ENCODE measurements around the gene EHHADH.

EHHADH gene

DNA sequence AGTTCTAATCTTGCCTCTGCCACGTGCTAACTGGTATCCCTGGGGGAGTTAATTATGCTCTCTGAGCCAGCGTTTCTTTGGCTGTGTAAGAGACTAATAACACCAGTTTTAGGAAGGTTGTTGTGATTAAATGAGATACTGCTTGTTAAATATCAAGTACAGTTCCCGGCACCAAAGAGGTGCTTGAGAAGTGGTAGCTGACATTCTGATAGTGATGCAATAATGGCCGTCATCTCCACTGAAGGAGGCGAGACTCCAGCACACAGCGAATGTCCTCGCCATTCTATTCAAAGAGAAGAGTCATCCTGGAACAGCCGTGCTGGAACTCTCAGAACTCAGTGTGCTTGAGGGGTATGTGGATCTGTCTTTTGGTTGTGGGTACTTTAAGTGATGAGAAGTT is 91.2 kb downstream of the EHHADH start:
- no peaks in the 10 kb centered on the region for H4K20me1 ChIP-seq (ENCODE audit: insufficient read depth, low read length)
- no peaks in the 10 kb centered on the region for H3K9me3 ChIP-seq (ENCODE audit: low read length)
- H3K4me3 ChIP-seq (ENCODE audit: low read depth, low read length, poor library complexity, severe bottlenecking) = no peak overlapping the region
- no peaks in the 10 kb centered on the region for H3K4me1 ChIP-seq (ENCODE audit: insufficient read depth, low read length, severe bottlenecking)
- TF ChIP-seq EZH2 (IDR thresholded peaks at IDR 0.05; ENCODE audit: borderline replicate concordance, low read length) = no peak
- TF ChIP-seq, protein P1, sequence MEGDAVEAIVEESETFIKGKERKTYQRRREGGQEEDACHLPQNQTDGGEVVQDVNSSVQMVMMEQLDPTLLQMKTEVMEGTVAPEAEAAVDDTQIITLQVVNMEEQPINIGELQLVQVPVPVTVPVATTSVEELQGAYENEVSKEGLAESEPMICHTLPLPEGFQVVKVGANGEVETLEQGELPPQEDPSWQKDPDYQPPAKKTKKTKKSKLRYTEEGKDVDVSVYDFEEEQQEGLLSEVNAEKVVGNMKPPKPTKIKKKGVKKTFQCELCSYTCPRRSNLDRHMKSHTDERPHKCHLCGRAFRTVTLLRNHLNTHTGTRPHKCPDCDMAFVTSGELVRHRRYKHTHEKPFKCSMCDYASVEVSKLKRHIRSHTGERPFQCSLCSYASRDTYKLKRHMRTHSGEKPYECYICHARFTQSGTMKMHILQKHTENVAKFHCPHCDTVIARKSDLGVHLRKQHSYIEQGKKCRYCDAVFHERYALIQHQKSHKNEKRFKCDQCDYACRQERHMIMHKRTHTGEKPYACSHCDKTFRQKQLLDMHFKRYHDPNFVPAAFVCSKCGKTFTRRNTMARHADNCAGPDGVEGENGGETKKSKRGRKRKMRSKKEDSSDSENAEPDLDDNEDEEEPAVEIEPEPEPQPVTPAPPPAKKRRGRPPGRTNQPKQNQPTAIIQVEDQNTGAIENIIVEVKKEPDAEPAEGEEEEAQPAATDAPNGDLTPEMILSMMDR (IDR thresholded peaks at IDR 0.05; ENCODE audit: low read length) = no peak
- no peak overlapping the region for H3K27ac ChIP-seq (ENCODE audit: low read depth, low read length, poor library complexity, severe bottlenecking)
- no peak overlapping the region for H3K4me2 ChIP-seq (ENCODE audit: low read length)
- no peak overlapping the region for H3K9ac ChIP-seq (ENCODE audit: low read length)
- H3K36me3 ChIP-seq (ENCODE audit: insufficient read depth, low read length) = no peaks in the 10 kb centered on the region
- H3K27me3 ChIP-seq (ENCODE audit: insufficient read depth, low read length) = no peaks in the 10 kb centered on the region
- no peaks in the 10 kb centered on the region for H3F3A ChIP-seq (ENCODE audit: insufficient read depth, low read length)
- H3K9me2 ChIP-seq (ENCODE audit: low read depth, low read length) = no peaks in the 10 kb centered on the region
- no peak overlapping the region for H2AFZ ChIP-seq (ENCODE audit: low read length)
- no peaks in the 10 kb centered on the region for H3K79me2 ChIP-seq (ENCODE audit: insufficient read depth, low read length)

DNA sequence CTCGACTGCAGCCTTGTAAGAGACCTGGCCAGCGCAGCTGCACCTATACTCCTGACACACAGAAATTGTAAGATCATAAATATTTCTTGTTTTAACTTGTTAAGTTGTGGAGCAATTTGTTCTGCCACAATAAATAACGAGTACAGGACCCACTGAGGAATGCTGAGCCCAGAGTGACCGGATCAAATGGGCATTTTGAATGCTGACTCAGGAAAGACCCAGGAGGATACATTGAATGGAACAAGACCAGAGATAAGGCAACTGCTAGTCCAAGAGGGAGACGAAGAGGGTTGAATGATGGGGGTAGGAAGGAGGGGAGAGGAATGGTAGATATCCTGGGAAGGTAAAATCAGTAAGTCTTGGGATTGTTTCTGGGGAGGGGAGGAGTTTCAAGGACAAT is 92.1 kb downstream of the EHHADH start:
- Histone ChIP-seq H4K20me1 (ENCODE audit: insufficient read depth, low read length) (no peaks in the 10 kb centered on the region), H3K79me2 (ENCODE audit: insufficient read depth, low read length) (no peaks in the 10 kb centered on the region), H3K9me3 (ENCODE audit: low read length) (no peaks in the 10 kb centered on the region)

DNA sequence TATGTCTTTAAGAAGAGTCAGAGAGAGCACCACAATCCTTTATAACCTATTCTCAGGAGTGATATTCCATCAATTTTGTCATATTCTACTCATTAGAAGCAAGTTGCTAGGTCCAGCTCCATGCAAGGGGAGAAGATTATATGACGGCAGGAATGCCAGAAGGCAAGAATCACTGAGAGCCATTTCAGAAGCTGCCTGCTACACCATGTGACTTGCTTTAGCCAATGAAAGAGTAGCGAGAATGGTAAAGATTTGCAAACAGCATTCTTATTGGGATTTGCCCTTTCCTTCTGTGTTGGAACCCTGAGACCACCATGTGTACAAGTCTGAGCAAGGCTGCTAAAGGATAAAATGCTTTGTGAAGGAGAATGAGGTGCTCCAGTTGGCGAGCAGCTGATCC is 96.5 kb downstream of the EHHADH start:
- Histone ChIP-seq H3K27ac (ENCODE audit: low read depth, low read length, poor library complexity, severe bottlenecking) (no peak overlapping the region), H3K27me3 (ENCODE audit: insufficient read depth, low read length) (no peaks in the 10 kb centered on the region), H3K4me3 (ENCODE audit: low read depth, low read length, poor library complexity, severe bottlenecking) (no peak overlapping the region), H3K4me1 (ENCODE audit: insufficient read depth, low read length, severe bottlenecking) (no peaks in the 10 kb centered on the region), H3K79me2 (ENCODE audit: insufficient read depth, low read length) (no peaks in the 10 kb centered on the region), H3K9me2 (ENCODE audit: low read depth, low read length) (no peaks in the 10 kb centered on the region), H4K20me1 (ENCODE audit: insufficient read depth, low read length) (no peaks in the 10 kb centered on the region), H2AFZ (ENCODE audit: low read length) (no peak overlapping the region), H3K9ac (ENCODE audit: low read length) (no peak overlapping the region), H3K9me3 (ENCODE audit: low read length) (no peaks in the 10 kb centered on the region), H3K36me3 (ENCODE audit: insufficient read depth, low read length) (no peaks in the 10 kb centered on the region), H3F3A (ENCODE audit: insufficient read depth, low read length) (no peaks in the 10 kb centered on the region), H3K4me2 (ENCODE audit: low read length) (no peak overlapping the region)
- no peak for TF ChIP-seq EZH2 (IDR thresholded peaks at IDR 0.05; ENCODE audit: borderline replicate concordance, low read length)
- TF ChIP-seq, protein P1 (IDR thresholded peaks at IDR 0.05; ENCODE audit: low read length) = no peak

More for the DNA sequence above, 92.1 kb downstream of the EHHADH start:
- no peak for TF ChIP-seq EZH2 (IDR thresholded peaks at IDR 0.05; ENCODE audit: borderline replicate concordance, low read length)
- TF ChIP-seq, protein P1 (IDR thresholded peaks at IDR 0.05; ENCODE audit: low read length) = no peak
- no peaks in the 10 kb centered on the region for H3K27me3 ChIP-seq (ENCODE audit: insufficient read depth, low read length)
- H3K4me2 ChIP-seq (ENCODE audit: low read length) = no peak overlapping the region
- no peaks in the 10 kb centered on the region for H3F3A ChIP-seq (ENCODE audit: insufficient read depth, low read length)
- H3K27ac ChIP-seq (ENCODE audit: low read depth, low read length, poor library complexity, severe bottlenecking) = no peak overlapping the region
- H3K9me2 ChIP-seq (ENCODE audit: low read depth, low read length) = no peaks in the 10 kb centered on the region
- no peak overlapping the region for H2AFZ ChIP-seq (ENCODE audit: low read length)
- H3K4me3 ChIP-seq (ENCODE audit: low read depth, low read length, poor library complexity, severe bottlenecking) = no peak overlapping the region
- no peaks in the 10 kb centered on the region for H3K36me3 ChIP-seq (ENCODE audit: insufficient read depth, low read length)
- no peak overlapping the region for H3K9ac ChIP-seq (ENCODE audit: low read length)
- no peaks in the 10 kb centered on the region for H3K4me1 ChIP-seq (ENCODE audit: insufficient read depth, low read length, severe bottlenecking)

Data from OCI-LY1 (cell line).